Measurements from ENCODE around the gene NTRK1.

Gene NTRK1

GRCh38 chr1:156814571-156815260, 45.9 kb upstream of the NTRK1 start:
- TF ChIP-seq CTCF (IDR thresholded peaks at IDR 0.05; ENCODE audit: low read depth, low read length, missing control alignments): no peak
- Histone ChIP-seq H3K36me3 (replicated peaks) (no peaks in the 10 kb centered on the region), H3K4me3 (ENCODE audit: low read depth, low read length) (no peak overlapping the region), H3K27ac (no peak overlapping the region), H3K27me3 (replicated peaks) (no peaks in the 10 kb centered on the region)
- in situ Hi-C loops (cut with HindIII; ENCODE audit: low pct_ligation_motif_present, low sequenced_read_pairs): no loop called here
- DNase-seq: no peak

- DNase-seq: peak; percentile 66
- no peak overlapping the region for H3K27ac ChIP-seq
- no peaks in the 10 kb centered on the region for H3K36me3 ChIP-seq (replicated peaks)
- no peaks in the 10 kb centered on the region for H3K27me3 ChIP-seq (replicated peaks)
- in situ Hi-C loops (cut with HindIII; ENCODE audit: low pct_ligation_motif_present, low sequenced_read_pairs): no loop called here
- H3K4me3 ChIP-seq (ENCODE audit: low read depth, low read length): no peak overlapping the region
- TF ChIP-seq CTCF (IDR thresholded peaks at IDR 0.05; ENCODE audit: low read depth, low read length, missing control alignments): peak; percentile 36
These were observed 45.3 kb upstream of the NTRK1 start for GRCh38 chr1:156815307-156815826.

- H3K27me3 ChIP-seq (replicated peaks): no peaks in the 10 kb centered on the region
- H3K27ac ChIP-seq: no peak overlapping the region
- no peaks in the 10 kb centered on the region for H3K36me3 ChIP-seq (replicated peaks)
- in situ Hi-C loops (cut with HindIII; ENCODE audit: low pct_ligation_motif_present, low sequenced_read_pairs): no loop called here
- no peak overlapping the region for H3K4me3 ChIP-seq (ENCODE audit: low read depth, low read length)
- TF ChIP-seq CTCF (IDR thresholded peaks at IDR 0.05; ENCODE audit: low read depth, low read length, missing control alignments): no peak
- no peak for DNase-seq
These were observed 44.7 kb upstream of the NTRK1 start for GRCh38 chr1:156815961-156816422.

GRCh38 chr1:156816561-156817328, 43.9 kb upstream of the NTRK1 start, which contains the start of gene SH2D2A:
SH2D2A (minus strand) TSS chr1:156816848; CDS start chr1:156816708, 140 bp downstream.
- no peaks in the 10 kb centered on the region for H3K27me3 ChIP-seq (replicated peaks)
- H3K36me3 ChIP-seq (replicated peaks): no peaks in the 10 kb centered on the region
- DNase-seq: peak; percentile 65
- H3K27ac ChIP-seq: no peak within 1 kb of the TSS
- H3K4me3 ChIP-seq (ENCODE audit: low read depth, low read length): no peak within 1 kb of the TSS
- no peak for TF ChIP-seq CTCF (IDR thresholded peaks at IDR 0.05; ENCODE audit: low read depth, low read length, missing control alignments)
- in situ Hi-C loops (cut with HindIII; ENCODE audit: low pct_ligation_motif_present, low sequenced_read_pairs): no loop called here

- H3K4me3 ChIP-seq (ENCODE audit: low read depth, low read length): no peak overlapping the region
- TF ChIP-seq CTCF (IDR thresholded peaks at IDR 0.05; ENCODE audit: low read depth, low read length, missing control alignments): no peak
- H3K36me3 ChIP-seq (replicated peaks): no peaks in the 10 kb centered on the region
- H3K27ac ChIP-seq: no peak overlapping the region
- peak; percentile 77 for DNase-seq
- no peaks in the 10 kb centered on the region for H3K27me3 ChIP-seq (replicated peaks)
- in situ Hi-C loops (cut with HindIII; ENCODE audit: low pct_ligation_motif_present, low sequenced_read_pairs): no loop called here
These were observed 38.9 kb upstream of the NTRK1 start for GRCh38 chr1:156821801-156822200.
